Measurements from ENCODE around the gene AP2A2.
A peak's percentile ranks its signal among the peaks of the same experiment; 100 is the strongest.

Gene AP2A2

GRCh38 chr11:899724-900123 lies 25.9 kb upstream of the AP2A2 start:
- no peak for DNase-seq

- DNase-seq: no peak
Observed at GRCh38 chr11:900545-900944, 25.1 kb upstream of the AP2A2 start.

- no peak for DNase-seq
Observed at GRCh38 chr11:901452-902061, 24.1 kb upstream of the AP2A2 start.

GRCh38 chr11:904380-904779 lies 21.3 kb upstream of the AP2A2 start:
- no peak for DNase-seq

- no peak for DNase-seq
Observed at GRCh38 chr11:905952-906351, 19.7 kb upstream of the AP2A2 start.

- DNase-seq: no peak
Observed at GRCh38 chr11:907668-908067, 18.0 kb upstream of the AP2A2 start.

GRCh38 chr11:908273-908672 lies 17.4 kb upstream of the AP2A2 start:
- no peak for DNase-seq

- DNase-seq: no peak
Observed at GRCh38 chr11:909406-909805, 16.3 kb upstream of the AP2A2 start.

GRCh38 chr11:910044-910588 lies 15.6 kb upstream of the AP2A2 start:
- DNase-seq: no peak

- DNase-seq: peak; percentile 90
Observed at GRCh38 chr11:910589-911030, 15.1 kb upstream of the AP2A2 start, which contains the start of gene CHID1. Gene CHID1, minus strand, starts transcription at chr11:910810. Its CDS starts 5,994 bp downstream, at chr11:904816.

GRCh38 chr11:911031-911889 lies 14.4 kb upstream of the AP2A2 start:
- DNase-seq: no peak

- DNase-seq: no peak
Observed at GRCh38 chr11:911890-912219, 13.8 kb upstream of the AP2A2 start.

- no peak for DNase-seq
Observed at GRCh38 chr11:912266-912665, 13.4 kb upstream of the AP2A2 start.

- DNase-seq: no peak
Observed at GRCh38 chr11:913043-913442, 12.6 kb upstream of the AP2A2 start.

GRCh38 chr11:914204-914603 lies 11.5 kb upstream of the AP2A2 start:
- DNase-seq: no peak

- no peak for DNase-seq
Observed at GRCh38 chr11:914747-915501, 10.7 kb upstream of the AP2A2 start.

- DNase-seq: no peak
Observed at GRCh38 chr11:917426-917825, 8.2 kb upstream of the AP2A2 start.

GRCh38 chr11:921921-922678 lies 3.6 kb upstream of the AP2A2 start:
- no peak for DNase-seq

GRCh38 chr11:923691-924405 lies 1.8 kb upstream of the AP2A2 start:
- DNase-seq: no peak

GRCh38 chr11:924406-925157 lies 1.1 kb upstream of the AP2A2 start:
- no peak for DNase-seq

GRCh38 chr11:925158-925495 lies 543 bp upstream of the AP2A2 start:
- no peak for DNase-seq
